ENCODE measurements around the gene GLUD1. TPM values are rescaled to one million over a fixed set of nuclear protein-coding genes. Genes with fewer than 3 reads are reported as not detected.

GLUD1 gene
- total RNA-seq, 1 experiment from 2014 or later, result 101 TPM

- Histone ChIP-seq H2AFZ (ENCODE audit: low read length) (no peak overlapping the region), H3K27ac (ENCODE audit: insufficient read length, low read depth, low read length) (no peak overlapping the region)
- peaks cover 21 to 61% (median 38%) of the 10 kb centered on the region in 3 experiments; a peak in 6 of 7 replicates for H3K36me3 Mint-ChIP-seq (ENCODE audit: insufficient read depth in 1 of 3, low read depth in 3 of 3)
Observed at GRCh38 chr10:87054373-87055295, 40.0 kb downstream of the GLUD1 start.

More at GRCh38 chr10:87054373-87055295, 40.0 kb downstream of the GLUD1 start:
- Mint-ChIP-seq H3K27me3 (ENCODE audit: low read depth) (no peaks in the 10 kb centered on the region), H3K9me3 (no peaks in the 10 kb centered on the region), H3K27ac (no peak overlapping the region), H3K4me1 (no peaks in the 10 kb centered on the region), H3K4me3 (no peak overlapping the region)
- Histone ChIP-seq H4K20me1 (ENCODE audit: control insufficient read depth, insufficient read depth, insufficient read length) (no peaks in the 10 kb centered on the region), H3K14ac (ENCODE audit: insufficient read depth, low read length) (no peak overlapping the region), H2AK5ac (ENCODE audit: insufficient read length, low read length) (no peak overlapping the region), H2BK15ac (ENCODE audit: low read depth, low read length) (no peak overlapping the region), H3K9ac (ENCODE audit: extremely low read depth, insufficient read length, low read length) (no peak overlapping the region), H3K9me3 (ENCODE audit: control insufficient read depth, low read depth, low read length) (no peaks in the 10 kb centered on the region), H3K4me2 (ENCODE audit: insufficient read depth, insufficient read length, low read length) (no peak overlapping the region), H3K27me3 (ENCODE audit: insufficient read depth, low read length) (no peaks in the 10 kb centered on the region), H2BK12ac (ENCODE audit: insufficient read length, low read depth, low read length) (no peak overlapping the region), H4K5ac (ENCODE audit: insufficient read length, low read depth, low read length) (no peak overlapping the region), H3K79me2 (ENCODE audit: insufficient read depth, low read length) (no peaks in the 10 kb centered on the region), H3K4me1 (ENCODE audit: insufficient read depth, low read length) (no peaks in the 10 kb centered on the region), H4K91ac (ENCODE audit: insufficient read length, low read depth, low read length) (no peak overlapping the region), H2BK5ac (ENCODE audit: insufficient read length, low read length) (no peak overlapping the region), H2BK20ac (ENCODE audit: low read depth, low read length, poor library complexity, severe bottlenecking) (no peak overlapping the region), H4K8ac (replicated peaks; ENCODE audit: insufficient read length, low read depth, low read length) (no peak overlapping the region), H2BK120ac (ENCODE audit: low read depth, low read length, poor library complexity, severe bottlenecking) (no peak overlapping the region), H3K56ac (ENCODE audit: insufficient read length, low read depth, low read length) (no peak overlapping the region), H3T11ph (ENCODE audit: low read length) (no peak overlapping the region), H3K79me1 (ENCODE audit: insufficient read depth, low read depth, low read length, poor library complexity, severe bottlenecking) (no peaks in the 10 kb centered on the region), H3K4ac (ENCODE audit: low read depth, low read length) (no peak overlapping the region), H3K23ac (ENCODE audit: insufficient read length, low read depth, low read length) (no peak overlapping the region), H3K18ac (ENCODE audit: insufficient read length, low read depth, low read length) (no peak overlapping the region), H3K23me2 (ENCODE audit: insufficient read length, low read depth, low read length, poor library complexity, severe bottlenecking) (no peaks in the 10 kb centered on the region)
- DNase-seq, result no peak
- TF ChIP-seq CTCF (conservative IDR thresholded peaks at IDR 0.05), result peak; percentile 49
- WGBS (ENCODE audit: extremely low coverage, insufficient read length, low lambda C conversion rate), result no CpG with 5 or more reads among the region's 7 CpGs

Measured in H9 (cell line).